ENCODE results near the gene TPMT. TPM values are rescaled to one million over a fixed set of nuclear protein-coding genes. Genes with fewer than 3 reads are reported as not detected.

Gene TPMT
- total and polyA plus RNA-seq, 9 donors = 4.2 to 11.5 (median 5.4) TPM

- no peaks in the 10 kb centered on the region for H3K27me3 ChIP-seq
- no peak overlapping the region for H3K4me3 ChIP-seq
- intact Hi-C loops (cut with DNase I) = no loop called here
- H3K9me3 ChIP-seq = no peaks in the 10 kb centered on the region
- no peaks in the 10 kb centered on the region for H3K4me1 ChIP-seq (ENCODE audit: insufficient read depth)
- H3K27ac ChIP-seq = no peak overlapping the region
- 95 to 96% (median 95%) methylated on average over 10 of the region's 10 CpGs for WGBS, 3 donors
- H3K36me3 ChIP-seq = no peaks in the 10 kb centered on the region
- DNase-seq = no peak
- no peak for TF ChIP-seq POLR2A (IDR thresholded peaks at IDR 0.05)
- TF ChIP-seq CTCF (IDR thresholded peaks at IDR 0.05) = no peak
- no peak for TF ChIP-seq EP300 (IDR thresholded peaks at IDR 0.05)
These were observed 18.6 kb downstream of the TPMT start for GRCh38 chr6:18136260-18136659.

GRCh38 chr6:18135171-18135570 lies 19.7 kb downstream of the TPMT start:
- Histone ChIP-seq H3K27me3 (no peaks in the 10 kb centered on the region), H3K27ac (no peak overlapping the region), H3K4me1 (ENCODE audit: insufficient read depth) (no peaks in the 10 kb centered on the region), H3K36me3 (no peaks in the 10 kb centered on the region), H3K4me3 (no peak overlapping the region), H3K9me3 (no peaks in the 10 kb centered on the region)
- WGBS, 3 donors = 96% methylated on average over 2 of the region's 2 CpGs
- DNase-seq = no peak
- intact Hi-C loops (cut with DNase I) = no loop called here
- TF ChIP-seq POLR2A (IDR thresholded peaks at IDR 0.05) (no peak), CTCF (IDR thresholded peaks at IDR 0.05) (no peak), EP300 (IDR thresholded peaks at IDR 0.05) (no peak)

GRCh38 chr6:18132346-18132745 lies 22.5 kb downstream of the TPMT start:
- no peak overlapping the region for H3K27ac ChIP-seq
- H3K9me3 ChIP-seq = no peaks in the 10 kb centered on the region
- no peaks in the 10 kb centered on the region for H3K36me3 ChIP-seq
- H3K4me1 ChIP-seq (ENCODE audit: insufficient read depth) = no peaks in the 10 kb centered on the region
- intact Hi-C loops (cut with DNase I) = no loop called here
- no peaks in the 10 kb centered on the region for H3K27me3 ChIP-seq
- no peak for DNase-seq
- 92 to 98% (median 97%) methylated on average over 3 of the region's 3 CpGs for WGBS, 3 donors
- no peak overlapping the region for H3K4me3 ChIP-seq
- TF ChIP-seq POLR2A (IDR thresholded peaks at IDR 0.05) (no peak), CTCF (IDR thresholded peaks at IDR 0.05) (no peak), EP300 (IDR thresholded peaks at IDR 0.05) (no peak)

GRCh38 chr6:18126121-18126520 lies 28.8 kb downstream of the TPMT start:
- Histone ChIP-seq H3K27ac (no peak overlapping the region), H3K36me3 (no peaks in the 10 kb centered on the region), H3K9me3 (no peaks in the 10 kb centered on the region), H3K27me3 (no peaks in the 10 kb centered on the region), H3K4me3 (no peak overlapping the region), H3K4me1 (ENCODE audit: insufficient read depth) (peaks cover 3% of the 10 kb centered on the region)
- 37 to 49% (median 48%) methylated on average over 5 of the region's 5 CpGs for WGBS, 3 donors
- TF ChIP-seq CTCF (IDR thresholded peaks at IDR 0.05) (no peak), EP300 (IDR thresholded peaks at IDR 0.05) (no peak), POLR2A (IDR thresholded peaks at IDR 0.05) (no peak)
- intact Hi-C loops (cut with DNase I) = loop anchor here in 1 of 4 donors (10.0 kb wide), 2 partner anchors 301 to 971 kb away; no protein-coding TSS in a partner anchor
- DNase-seq = no peak
